Vagina (tissue), 2 donors: Measurements from ENCODE around the gene CREB5.

Source experiments
- POLR2A ChIP-seq, 2 donors: fragments of 450-650 bp; IDR thresholded peaks; one replicate each; pipeline ENCODE4 v1.6.1; 2017; ENCODE audit warnings: antibody characterized with exemption in 2 of 2, mild to moderate bottlenecking in 2 of 2, moderate library complexity in 2 of 2
- POLR2AphosphoS5 ChIP-seq, 2 donors: sonication (generic); formaldehyde crosslinking; IDR thresholded peaks; one replicate each; pipeline ENCODE4 v1.9.0; 2017; ENCODE audit warnings: antibody characterized with exemption in 2 of 2, mild to moderate bottlenecking in 2 of 2, low read depth in 1 of 2; ENCODE audit not compliant: insufficient read depth in 1 of 2
- TF ChIP-seq, protein P1 (sequence below), 3 experiments: fragments of 450-650 bp in 2 of 3; fragments of 200-600 bp in 1 of 3; sonication (generic) in 1 of 3; IDR thresholded peaks; one replicate each; pipeline ENCODE4 v1.5.1; 2017 to 2019; ENCODE audit warnings: antibody characterized with exemption in 3 of 3, mild to moderate bottlenecking in 2 of 3, moderate library complexity in 2 of 3

DNA sequence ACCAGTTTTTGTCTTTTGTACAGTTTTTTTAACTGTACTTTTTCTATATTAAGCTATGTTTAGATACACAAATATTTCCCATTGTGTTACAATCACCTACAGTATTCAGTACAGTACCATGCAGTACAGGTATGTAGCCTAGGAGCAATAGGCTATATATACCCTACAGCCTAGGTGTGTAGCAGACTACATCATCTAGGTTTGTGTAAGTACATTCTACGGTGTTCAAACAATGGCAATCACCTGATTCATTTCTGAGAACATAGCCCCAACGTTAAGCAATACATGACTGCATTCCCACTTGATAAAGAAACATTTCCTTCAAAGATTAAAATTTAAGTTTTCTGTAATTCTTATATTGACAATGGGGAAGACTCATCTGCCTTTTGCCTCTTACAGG is 456.4 kb downstream of the CREB5 start:
- TF ChIP-seq, protein P1, sequence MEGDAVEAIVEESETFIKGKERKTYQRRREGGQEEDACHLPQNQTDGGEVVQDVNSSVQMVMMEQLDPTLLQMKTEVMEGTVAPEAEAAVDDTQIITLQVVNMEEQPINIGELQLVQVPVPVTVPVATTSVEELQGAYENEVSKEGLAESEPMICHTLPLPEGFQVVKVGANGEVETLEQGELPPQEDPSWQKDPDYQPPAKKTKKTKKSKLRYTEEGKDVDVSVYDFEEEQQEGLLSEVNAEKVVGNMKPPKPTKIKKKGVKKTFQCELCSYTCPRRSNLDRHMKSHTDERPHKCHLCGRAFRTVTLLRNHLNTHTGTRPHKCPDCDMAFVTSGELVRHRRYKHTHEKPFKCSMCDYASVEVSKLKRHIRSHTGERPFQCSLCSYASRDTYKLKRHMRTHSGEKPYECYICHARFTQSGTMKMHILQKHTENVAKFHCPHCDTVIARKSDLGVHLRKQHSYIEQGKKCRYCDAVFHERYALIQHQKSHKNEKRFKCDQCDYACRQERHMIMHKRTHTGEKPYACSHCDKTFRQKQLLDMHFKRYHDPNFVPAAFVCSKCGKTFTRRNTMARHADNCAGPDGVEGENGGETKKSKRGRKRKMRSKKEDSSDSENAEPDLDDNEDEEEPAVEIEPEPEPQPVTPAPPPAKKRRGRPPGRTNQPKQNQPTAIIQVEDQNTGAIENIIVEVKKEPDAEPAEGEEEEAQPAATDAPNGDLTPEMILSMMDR (IDR thresholded peaks at IDR 0.05), result no peak
- no peak for TF ChIP-seq POLR2AphosphoS5 (IDR thresholded peaks at IDR 0.05; ENCODE audit: insufficient read depth in 1 of 2, low read depth in 1 of 2)
- no peak for TF ChIP-seq POLR2A (IDR thresholded peaks at IDR 0.05)
